ENCODE results near the gene UNC5A. TPM values are rescaled to one million over a fixed set of nuclear protein-coding genes. Genes with fewer than 3 reads are reported as not detected.

Gene UNC5A
- polyA plus RNA-seq, 1 of the 3 experiments (the other 2 are of a cell fraction): 0.46 TPM

DNA sequence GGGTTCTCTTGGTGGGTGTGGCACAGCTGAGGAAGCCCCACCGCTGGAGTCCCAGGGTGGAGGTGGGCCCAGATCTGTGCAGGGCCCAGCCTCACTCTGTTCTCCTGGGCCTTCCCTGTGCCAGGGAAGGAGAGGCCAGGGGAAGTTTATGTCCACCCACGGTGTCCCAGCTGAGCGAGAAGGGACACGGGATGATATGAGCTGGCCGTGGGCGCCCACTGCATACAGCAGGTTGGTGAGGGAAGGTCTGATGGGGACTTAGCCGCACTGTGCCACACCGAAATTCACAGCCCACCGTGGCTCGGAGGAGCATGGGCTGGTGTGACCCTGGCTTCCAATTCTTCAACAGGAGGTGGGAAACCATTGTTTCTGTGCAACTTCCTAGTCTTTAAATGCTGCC is 33.9 kb downstream of the UNC5A start:
- Histone ChIP-seq H3K9me3 (no peaks in the 10 kb centered on the region), H4K20me1 (ENCODE audit: insufficient read depth) (no peaks in the 10 kb centered on the region), H3K4me1 (ENCODE audit: control insufficient read depth in 1 of 2, insufficient read depth in 2 of 2, low read depth in 1 of 2, low read length in 1 of 2) (peaks cover 0 to 62% of the 10 kb centered on the region in 2 experiments; a peak in 1 of 4 replicates), H3K9ac (no peak overlapping the region), H3K79me2 (ENCODE audit: insufficient read depth) (no peaks in the 10 kb centered on the region), H3K9me2 (no peaks in the 10 kb centered on the region), H3K27ac (ENCODE audit: low read depth in 2 of 2, low read length in 1 of 2) (peak overlapping the region in 1 of 2 experiments; percentile 95; a peak in 2 of 4 replicates), H2AFZ (ENCODE audit: low read depth) (no peak overlapping the region), H3K4me3 (ENCODE audit: low read depth in 2 of 2, low read length in 1 of 2) (no peak overlapping the region), H3K4me2 (no peak overlapping the region), H3K36me3 (replicated peaks in 1 of 2; ENCODE audit: control insufficient read depth in 1 of 2, insufficient read depth in 2 of 2, low read length in 1 of 2) (no peaks in the 10 kb centered on the region), H3K27me3 (ENCODE audit: insufficient read depth) (no peaks in the 10 kb centered on the region), H3F3A (replicated peaks; ENCODE audit: insufficient read depth) (no peaks in the 10 kb centered on the region)
- 83% methylated on average over 9 of the region's 10 CpGs for WGBS (ENCODE audit: low lambda C conversion rate)
- no peak for TF ChIP-seq POLR2AphosphoS5 (IDR thresholded peaks at IDR 0.05; ENCODE audit: low read depth, low read length)
- TF ChIP-seq, protein P1, sequence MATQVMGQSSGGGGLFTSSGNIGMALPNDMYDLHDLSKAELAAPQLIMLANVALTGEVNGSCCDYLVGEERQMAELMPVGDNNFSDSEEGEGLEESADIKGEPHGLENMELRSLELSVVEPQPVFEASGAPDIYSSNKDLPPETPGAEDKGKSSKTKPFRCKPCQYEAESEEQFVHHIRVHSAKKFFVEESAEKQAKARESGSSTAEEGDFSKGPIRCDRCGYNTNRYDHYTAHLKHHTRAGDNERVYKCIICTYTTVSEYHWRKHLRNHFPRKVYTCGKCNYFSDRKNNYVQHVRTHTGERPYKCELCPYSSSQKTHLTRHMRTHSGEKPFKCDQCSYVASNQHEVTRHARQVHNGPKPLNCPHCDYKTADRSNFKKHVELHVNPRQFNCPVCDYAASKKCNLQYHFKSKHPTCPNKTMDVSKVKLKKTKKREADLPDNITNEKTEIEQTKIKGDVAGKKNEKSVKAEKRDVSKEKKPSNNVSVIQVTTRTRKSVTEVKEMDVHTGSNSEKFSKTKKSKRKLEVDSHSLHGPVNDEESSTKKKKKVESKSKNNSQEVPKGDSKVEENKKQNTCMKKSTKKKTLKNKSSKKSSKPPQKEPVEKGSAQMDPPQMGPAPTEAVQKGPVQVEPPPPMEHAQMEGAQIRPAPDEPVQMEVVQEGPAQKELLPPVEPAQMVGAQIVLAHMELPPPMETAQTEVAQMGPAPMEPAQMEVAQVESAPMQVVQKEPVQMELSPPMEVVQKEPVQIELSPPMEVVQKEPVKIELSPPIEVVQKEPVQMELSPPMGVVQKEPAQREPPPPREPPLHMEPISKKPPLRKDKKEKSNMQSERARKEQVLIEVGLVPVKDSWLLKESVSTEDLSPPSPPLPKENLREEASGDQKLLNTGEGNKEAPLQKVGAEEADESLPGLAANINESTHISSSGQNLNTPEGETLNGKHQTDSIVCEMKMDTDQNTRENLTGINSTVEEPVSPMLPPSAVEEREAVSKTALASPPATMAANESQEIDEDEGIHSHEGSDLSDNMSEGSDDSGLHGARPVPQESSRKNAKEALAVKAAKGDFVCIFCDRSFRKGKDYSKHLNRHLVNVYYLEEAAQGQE (IDR thresholded peaks at IDR 0.05; ENCODE audit: low read depth, low read length): no peak
- no peak for TF ChIP-seq YY1 (IDR thresholded peaks at IDR 0.05; ENCODE audit: low read depth)
- POLR2A ChIA-PET: interaction anchor here (1.3 to 1.7 kb wide), 2 partner anchors 32 to 40 kb away, joined by 4 read pairs; no protein-coding TSS in a partner anchor
- CTCF ChIA-PET: interaction anchor here (1.4 to 1.6 kb wide), 2 partner anchors 11 to 144 kb away, joined by 3 to 4 read pairs; no protein-coding TSS in a partner anchor
- DNase-seq: no peak

DNA sequence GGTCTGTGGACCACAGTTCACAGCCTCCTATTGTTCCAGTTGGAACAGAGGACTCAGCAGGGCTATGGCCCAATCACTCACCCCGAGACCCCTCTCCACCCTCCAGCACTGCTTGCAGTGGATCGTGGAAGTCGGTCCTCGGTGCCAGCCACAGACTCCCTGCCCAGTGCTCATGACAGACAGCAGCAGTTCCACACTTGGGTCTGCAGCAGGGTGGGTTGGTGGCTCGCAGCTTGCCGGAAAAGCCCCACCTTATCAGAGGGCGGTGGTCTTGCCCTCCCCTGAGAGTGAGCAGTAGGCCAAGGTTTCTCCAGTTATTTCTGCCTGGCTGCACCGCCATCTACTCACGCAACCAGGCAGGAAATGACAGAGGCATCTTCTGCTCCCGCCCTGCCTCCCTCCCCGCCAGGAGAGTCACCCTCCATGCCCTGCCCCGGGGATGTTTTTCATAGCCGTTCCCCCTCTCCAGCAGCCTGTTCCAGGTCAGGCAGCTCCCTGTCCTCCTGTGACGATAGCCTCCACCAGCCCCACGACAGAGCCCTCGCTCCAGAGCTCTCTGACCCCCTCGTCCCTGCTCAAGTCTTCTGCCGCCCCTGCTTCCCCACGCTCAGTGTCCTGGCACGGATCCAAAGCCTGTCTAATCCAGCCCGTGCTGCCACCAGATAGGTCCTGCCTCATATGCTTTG is 34.5 kb downstream of the UNC5A start:
- Histone ChIP-seq H3K4me1 (ENCODE audit: control insufficient read depth in 1 of 2, insufficient read depth in 2 of 2, low read depth in 1 of 2, low read length in 1 of 2) (peaks cover 0 to 56% of the 10 kb centered on the region in 2 experiments; a peak in 1 of 4 replicates), H3K27me3 (ENCODE audit: insufficient read depth) (no peaks in the 10 kb centered on the region), H3K4me2 (no peak overlapping the region), H3K36me3 (replicated peaks in 1 of 2; ENCODE audit: control insufficient read depth in 1 of 2, insufficient read depth in 2 of 2, low read length in 1 of 2) (no peaks in the 10 kb centered on the region), H3K9ac (no peak overlapping the region), H4K20me1 (ENCODE audit: insufficient read depth) (no peaks in the 10 kb centered on the region), H3K4me3 (ENCODE audit: low read depth in 2 of 2, low read length in 1 of 2) (peak overlapping the region in 1 of 2 experiments; percentile 3; a peak in 1 of 4 replicates), H3K9me3 (no peaks in the 10 kb centered on the region), H3K79me2 (ENCODE audit: insufficient read depth) (no peaks in the 10 kb centered on the region), H3F3A (replicated peaks; ENCODE audit: insufficient read depth) (no peaks in the 10 kb centered on the region), H3K9me2 (no peaks in the 10 kb centered on the region), H2AFZ (ENCODE audit: low read depth) (no peak overlapping the region), H3K27ac (ENCODE audit: low read depth in 2 of 2, low read length in 1 of 2) (peak overlapping the region in 1 of 2 experiments; percentile 95; a peak in 3 of 4 replicates)
- POLR2A ChIA-PET: interaction anchor here (1.3 to 2.5 kb wide), 5 partner anchors 9 to 40 kb away, joined by 3 to 16 read pairs (median 4); no protein-coding TSS in a partner anchor
- peak; percentile 89 for DNase-seq
- WGBS (ENCODE audit: low lambda C conversion rate): 38% methylated on average over 20 of the region's 21 CpGs
- TF ChIP-seq EZH2phosphoT487 (IDR thresholded peaks at IDR 0.05; ENCODE audit: borderline replicate concordance, low read depth) (no peak), RXRA (IDR thresholded peaks at IDR 0.05; ENCODE audit: borderline replicate concordance, low read depth) (no peak), TAF1 (IDR thresholded peaks at IDR 0.05; ENCODE audit: borderline replicate concordance, low read depth, low read length) (no peak), FOXJ3 (CRISPR knock-in tag; IDR thresholded peaks at IDR 0.05) (peak; percentile 78; the same call in 1 of the 2 replicates), ELF1 (IDR thresholded peaks at IDR 0.05) (no peak), MXI1 (IDR thresholded peaks at IDR 0.05; ENCODE audit: low read depth, low read length) (peak; percentile 68), GATA2 (CRISPR knock-in tag; IDR thresholded peaks at IDR 0.05) (peak; percentile 66), NFIC (IDR thresholded peaks at IDR 0.05; ENCODE audit: borderline replicate concordance) (peak; percentile 69; the same call in 1 of the 2 replicates), RAD21 (IDR thresholded peaks at IDR 0.05; ENCODE audit: low read length) (no peak)
- TF ChIP-seq, protein P1 (IDR thresholded peaks at IDR 0.05; ENCODE audit: low read depth, low read length): no peak
- TF ChIP-seq, protein P2, sequence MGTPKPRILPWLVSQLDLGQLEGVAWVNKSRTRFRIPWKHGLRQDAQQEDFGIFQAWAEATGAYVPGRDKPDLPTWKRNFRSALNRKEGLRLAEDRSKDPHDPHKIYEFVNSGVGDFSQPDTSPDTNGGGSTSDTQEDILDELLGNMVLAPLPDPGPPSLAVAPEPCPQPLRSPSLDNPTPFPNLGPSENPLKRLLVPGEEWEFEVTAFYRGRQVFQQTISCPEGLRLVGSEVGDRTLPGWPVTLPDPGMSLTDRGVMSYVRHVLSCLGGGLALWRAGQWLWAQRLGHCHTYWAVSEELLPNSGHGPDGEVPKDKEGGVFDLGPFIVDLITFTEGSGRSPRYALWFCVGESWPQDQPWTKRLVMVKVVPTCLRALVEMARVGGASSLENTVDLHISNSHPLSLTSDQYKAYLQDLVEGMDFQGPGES (IDR thresholded peaks at IDR 0.05; ENCODE audit: low read depth, low read length): no peak
- TF ChIP-seq, protein P3, sequence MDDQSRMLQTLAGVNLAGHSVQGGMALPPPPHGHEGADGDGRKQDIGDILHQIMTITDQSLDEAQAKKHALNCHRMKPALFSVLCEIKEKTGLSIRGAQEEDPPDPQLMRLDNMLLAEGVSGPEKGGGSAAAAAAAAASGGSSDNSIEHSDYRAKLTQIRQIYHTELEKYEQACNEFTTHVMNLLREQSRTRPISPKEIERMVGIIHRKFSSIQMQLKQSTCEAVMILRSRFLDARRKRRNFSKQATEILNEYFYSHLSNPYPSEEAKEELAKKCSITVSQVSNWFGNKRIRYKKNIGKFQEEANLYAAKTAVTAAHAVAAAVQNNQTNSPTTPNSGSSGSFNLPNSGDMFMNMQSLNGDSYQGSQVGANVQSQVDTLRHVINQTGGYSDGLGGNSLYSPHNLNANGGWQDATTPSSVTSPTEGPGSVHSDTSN (IDR thresholded peaks at IDR 0.05): no peak
- CTCF ChIA-PET: interaction anchor here (0.9 to 2.1 kb wide), 8 partner anchors 10 to 144 kb away, joined by 3 to 7 read pairs (median 4); no protein-coding TSS in a partner anchor
